ENCODE results near the gene FIBCD1.

- no peak for TF ChIP-seq POLR2A (IDR thresholded peaks at IDR 0.05)
- no peak for TF ChIP-seq CTCF (IDR thresholded peaks at IDR 0.05)
These were observed 37.4 kb downstream of the FIBCD1 start for GRCh38 chr9:130901498-130902203.
